Measurements from ENCODE around the gene CRYBB2.
"Not testable (repeated sequence)": the region's sequence is repeated elsewhere in the genome, so short reads cannot be mapped to it uniquely, and the experiment has no call there.

Gene CRYBB2

GRCh38 chr22:25219211-25219689 lies at the start of gene CRYBB2:
Gene CRYBB2 (plus strand): TSS chr22:25219639. CDS start chr22:25221430, 1,791 bp downstream.
- no peak for DNase-seq

GRCh38 chr22:25170426-25170980 lies 48.9 kb upstream of the CRYBB2 start:
- DNase-seq, result no peak

GRCh38 chr22:25172153-25172552 lies 47.3 kb upstream of the CRYBB2 start:
- DNase-seq, result peak; percentile 24

GRCh38 chr22:25174156-25174887 lies 45.1 kb upstream of the CRYBB2 start:
- DNase-seq, result no peak

GRCh38 chr22:25174888-25175411 lies 44.5 kb upstream of the CRYBB2 start:
- no peak for DNase-seq

GRCh38 chr22:25176175-25176574 lies 43.3 kb upstream of the CRYBB2 start:
- no peak for DNase-seq

GRCh38 chr22:25176799-25177198 lies 42.6 kb upstream of the CRYBB2 start:
- DNase-seq, result no peak

GRCh38 chr22:25177226-25177625 lies 42.2 kb upstream of the CRYBB2 start:
- DNase-seq, result no peak

GRCh38 chr22:25177895-25178294 lies 41.5 kb upstream of the CRYBB2 start:
- no peak for DNase-seq

- not testable (repeated sequence) for DNase-seq
Observed at GRCh38 chr22:25178348-25178747, 41.1 kb upstream of the CRYBB2 start.

- DNase-seq, result not testable (repeated sequence)
Observed at GRCh38 chr22:25178869-25179631, 40.4 kb upstream of the CRYBB2 start.

GRCh38 chr22:25182131-25183110 lies 37.0 kb upstream of the CRYBB2 start:
- DNase-seq, result no peak

GRCh38 chr22:25183949-25184619 lies 35.4 kb upstream of the CRYBB2 start:
- DNase-seq, result no peak

GRCh38 chr22:25186140-25186539 lies 33.3 kb upstream of the CRYBB2 start:
- no peak for DNase-seq

- DNase-seq, result no peak
Observed at GRCh38 chr22:25187469-25187868, 32.0 kb upstream of the CRYBB2 start.

- no peak for DNase-seq
Observed at GRCh38 chr22:25192406-25192805, 27.0 kb upstream of the CRYBB2 start.

- no peak for DNase-seq
Observed at GRCh38 chr22:25193130-25193529, 26.3 kb upstream of the CRYBB2 start.

GRCh38 chr22:25193548-25193947 lies 25.9 kb upstream of the CRYBB2 start:
- DNase-seq, result no peak

GRCh38 chr22:25196326-25196725 lies 23.1 kb upstream of the CRYBB2 start:
- no peak for DNase-seq

- no peak for DNase-seq
Observed at GRCh38 chr22:25197340-25197739, 22.1 kb upstream of the CRYBB2 start.

GRCh38 chr22:25199731-25200520 lies 19.5 kb upstream of the CRYBB2 start, which contains the start of gene CRYBB3:
Gene CRYBB3 (plus strand): TSS chr22:25199858. CDS start chr22:25201397, 1,539 bp downstream.
- no peak for DNase-seq
